ENCODE measurements around the gene NKAIN2. TPM values are rescaled to one million over a fixed set of nuclear protein-coding genes. Genes with fewer than 3 reads are reported as not detected.
"Not testable (repeated sequence)": the region's sequence is repeated elsewhere in the genome, so short reads cannot be mapped to it uniquely, and the experiment has no call there.

The NKAIN2 gene
- total RNA-seq, 1 experiment from 2014 or later: 0.23 TPM

- DNase-seq (ENCODE audit: low spot score): no peak
Measured at GRCh38 chr6:123888771-123889513, 85.3 kb downstream of the NKAIN2 start.

GRCh38 chr6:123895346-123895745, 91.7 kb downstream of the NKAIN2 start:
- no peak for DNase-seq (ENCODE audit: low spot score)

GRCh38 chr6:123895806-123896205, 92.1 kb downstream of the NKAIN2 start:
- no peak for DNase-seq (ENCODE audit: low spot score)

GRCh38 chr6:123896869-123897268, 93.2 kb downstream of the NKAIN2 start:
- no peak for DNase-seq (ENCODE audit: low spot score)

GRCh38 chr6:123897965-123898364, 94.3 kb downstream of the NKAIN2 start:
- DNase-seq (ENCODE audit: low spot score): no peak

- no peak for DNase-seq (ENCODE audit: low spot score)
Measured at GRCh38 chr6:123898665-123899064, 95.0 kb downstream of the NKAIN2 start.

GRCh38 chr6:123899745-123900144, 96.1 kb downstream of the NKAIN2 start:
- no peak for DNase-seq (ENCODE audit: low spot score)

- DNase-seq (ENCODE audit: low spot score): no peak
Measured at GRCh38 chr6:123901436-123901835, 97.8 kb downstream of the NKAIN2 start.

GRCh38 chr6:123902738-123903313, 99.2 kb downstream of the NKAIN2 start:
- no peak for DNase-seq (ENCODE audit: low spot score)

GRCh38 chr6:123904228-123904627, 100.6 kb downstream of the NKAIN2 start:
- no peak for DNase-seq (ENCODE audit: low spot score)

GRCh38 chr6:123908797-123909196, 105.1 kb downstream of the NKAIN2 start:
- DNase-seq (ENCODE audit: low spot score): no peak

GRCh38 chr6:123909989-123910388, 106.3 kb downstream of the NKAIN2 start:
- DNase-seq (ENCODE audit: low spot score): no peak

- DNase-seq (ENCODE audit: low spot score): no peak
Measured at GRCh38 chr6:123913863-123914262, 110.2 kb downstream of the NKAIN2 start.

GRCh38 chr6:123923379-123923778, 119.7 kb downstream of the NKAIN2 start:
- DNase-seq (ENCODE audit: low spot score): not testable (repeated sequence)

- no peak for DNase-seq (ENCODE audit: low spot score)
Measured at GRCh38 chr6:123925350-123925749, 121.7 kb downstream of the NKAIN2 start.

- no peak for DNase-seq (ENCODE audit: low spot score)
Measured at GRCh38 chr6:123925842-123926399, 122.3 kb downstream of the NKAIN2 start.

- DNase-seq (ENCODE audit: low spot score): no peak
Measured at GRCh38 chr6:123928529-123928928, 124.9 kb downstream of the NKAIN2 start.

- DNase-seq (ENCODE audit: low spot score): no peak
Measured at GRCh38 chr6:123931928-123932327, 128.3 kb downstream of the NKAIN2 start.

GRCh38 chr6:123940551-123940950, 136.9 kb downstream of the NKAIN2 start:
- peak; percentile 6 for DNase-seq (ENCODE audit: low spot score)

- DNase-seq (ENCODE audit: low spot score): no peak
Measured at GRCh38 chr6:123941855-123942254, 138.2 kb downstream of the NKAIN2 start.

GRCh38 chr6:123945386-123945785, 141.7 kb downstream of the NKAIN2 start:
- DNase-seq (ENCODE audit: low spot score): no peak

GRCh38 chr6:123953920-123954319, 150.3 kb downstream of the NKAIN2 start:
- no peak for DNase-seq (ENCODE audit: low spot score)

- no peak for DNase-seq (ENCODE audit: low spot score)
Measured at GRCh38 chr6:123956492-123957139, 153.0 kb downstream of the NKAIN2 start.
